Stimulated activated CD8-positive, alpha-beta memory T cell treated with anti-CD3 and anti-CD28 coated beads, Interleukin-7, amount 100 ng/mL, for 48 hours (primary cell): ENCODE data around the gene PEPD.

Source experiments
- DNase-seq, 2 donors: peaks; one replicate each; pipeline ENCODE4 v3.0.0-alpha.2; 2020; ENCODE audit warnings: low read depth in 1 of 2; ENCODE audit errors: extremely low read depth in 1 of 2

Gene PEPD

GRCh38 chr19:33426621-33427361 is 94.8 kb downstream of the PEPD start:
- DNase-seq = no peak

- DNase-seq = no peak
Measured at GRCh38 chr19:33424181-33424580, 97.4 kb downstream of the PEPD start.

- DNase-seq = no peak
Measured at GRCh38 chr19:33422369-33423180, 99.0 kb downstream of the PEPD start.

- DNase-seq = no peak
Measured at GRCh38 chr19:33421368-33421767, 100.2 kb downstream of the PEPD start.

- DNase-seq = no peak
Measured at GRCh38 chr19:33420821-33421220, 100.8 kb downstream of the PEPD start.

GRCh38 chr19:33419788-33420130 is 101.8 kb downstream of the PEPD start:
- no peak for DNase-seq

GRCh38 chr19:33418871-33419787 is 102.5 kb downstream of the PEPD start:
- no peak for DNase-seq

- DNase-seq = no peak
Measured at GRCh38 chr19:33418461-33418860, 103.1 kb downstream of the PEPD start.

- no peak for DNase-seq
Measured at GRCh38 chr19:33417751-33418150, 103.8 kb downstream of the PEPD start.

GRCh38 chr19:33416307-33417215 is 105.0 kb downstream of the PEPD start:
- peak in 1 of 2 donors; percentile 52 for DNase-seq

- DNase-seq = no peak
Measured at GRCh38 chr19:33414667-33415605, 106.7 kb downstream of the PEPD start.

- DNase-seq = no peak
Measured at GRCh38 chr19:33413868-33414666, 107.5 kb downstream of the PEPD start.

- no peak for DNase-seq
Measured at GRCh38 chr19:33413426-33413725, 108.2 kb downstream of the PEPD start.

GRCh38 chr19:33412601-33413425 is 108.8 kb downstream of the PEPD start:
- no peak for DNase-seq

- DNase-seq = no peak
Measured at GRCh38 chr19:33411621-33412180, 109.9 kb downstream of the PEPD start.

GRCh38 chr19:33410915-33411401 is 110.6 kb downstream of the PEPD start:
- no peak for DNase-seq
